Osteoblast (primary cell): ENCODE measurements around the gene ART5. TPM values are rescaled to one million over a fixed set of nuclear protein-coding genes. Genes with fewer than 3 reads are reported as not detected.

ENCODE experiments used
- DNase-seq: peaks from one replicate; pipeline ENCODE4 v3.0.0; 2011; ENCODE audit warnings: low spot score, mixed read lengths; ENCODE audit not compliant: insufficient read length; ENCODE audit errors: missing footprints
- H2AFZ ChIP-seq: 2 replicates; pipeline ENCODE4 v1.6.0; 2011; ENCODE audit warnings: mild to moderate bottlenecking, low read length
- H3K27ac ChIP-seq: 2 replicates; pipeline ENCODE4 v1.5.1; 2011; ENCODE audit warnings: mild to moderate bottlenecking, low read depth, low read length, moderate library complexity
- H3K27me3 ChIP-seq: 2 replicates; pipeline ENCODE4 v1.6.0; 2012; ENCODE audit warnings: mild to moderate bottlenecking, control low read depth, inconsistent platforms, low read length, moderate library complexity; ENCODE audit not compliant: insufficient read depth
- H3K36me3 ChIP-seq: 2 replicates; pipeline ENCODE4 v1.5.1; 2011; ENCODE audit warnings: mild to moderate bottlenecking, low read length, control low read depth, moderate library complexity; ENCODE audit not compliant: insufficient read depth
- H3K4me1 ChIP-seq: 2 replicates; pipeline ENCODE4 v1.5.1; 2011; ENCODE audit warnings: mild to moderate bottlenecking, low read length, control low read depth, moderate library complexity; ENCODE audit not compliant: insufficient read depth
- H3K4me2 ChIP-seq: 2 replicates; pipeline ENCODE4 v1.6.0; 2011; ENCODE audit warnings: mild to moderate bottlenecking, low read length; ENCODE audit not compliant: insufficient read depth
- H3K4me3 ChIP-seq: fragments of 200-600 bp; sonication (generic); 3 replicates; pipeline ENCODE4 v1.5.1; 2012; ENCODE audit warnings: mild to moderate bottlenecking, low read length, inconsistent platforms; ENCODE audit not compliant: insufficient read depth
- H3K79me2 ChIP-seq: 2 replicates; pipeline ENCODE4 v1.6.0; 2012; ENCODE audit warnings: mild to moderate bottlenecking, low read length, control low read depth, inconsistent platforms; ENCODE audit not compliant: insufficient read depth
- H3K9me3 ChIP-seq: 2 replicates; pipeline ENCODE4 v1.5.1; 2011; ENCODE audit warnings: low read depth, low read length, control low read depth
- H4K20me1 ChIP-seq: 2 replicates; pipeline ENCODE4 v1.6.0; 2012; ENCODE audit warnings: mild to moderate bottlenecking, low read length, control low read depth; ENCODE audit not compliant: insufficient read depth
- total RNA-seq: library from RNA; depleted of rRNA; stranded (reverse); fragments of >200 nt; gene quantifications from 2 replicates; pipeline ENCODE4 v1.2.3, GENCODE V29; 2012
- TF ChIP-seq, protein P1 (sequence below): IDR thresholded peaks from 2 replicates; pipeline ENCODE4 v1.5.1; 2011; ENCODE audit warnings: mild to moderate bottlenecking, low read depth, low read length, moderate library complexity; ENCODE audit errors: extremely low read depth

The ART5 gene
- total RNA-seq, 1 donor = 0.36 TPM

DNA sequence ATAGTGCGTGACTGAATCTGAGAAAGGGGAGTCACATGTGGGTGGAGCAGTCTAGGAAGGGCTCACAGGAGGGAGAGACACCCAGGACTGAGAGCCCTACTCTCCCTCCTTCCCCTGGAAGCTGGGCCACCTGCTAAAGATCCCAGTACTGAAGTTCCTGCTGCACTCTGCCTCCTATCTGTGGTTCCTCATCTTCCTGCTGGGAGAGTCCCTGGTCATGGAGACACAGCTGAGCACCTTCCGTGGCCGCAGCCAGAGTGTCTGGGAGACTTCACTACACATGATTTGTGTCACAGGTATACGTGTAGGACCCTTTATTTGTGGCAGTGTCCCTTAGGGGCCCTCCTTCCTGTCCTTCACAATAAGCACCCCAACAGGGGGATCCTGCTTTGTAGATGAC is 19.3 kb downstream of the ART5 start:
- Histone ChIP-seq H3K4me2 (no peak overlapping the region), H3K4me1 (no peaks in the 10 kb centered on the region), H3K27me3 (no peaks in the 10 kb centered on the region), H3K9me3 (no peaks in the 10 kb centered on the region), H3K27ac (no peak overlapping the region), H4K20me1 (no peaks in the 10 kb centered on the region), H2AFZ (no peak overlapping the region), H3K4me3 (no peak overlapping the region), H3K36me3 (no peaks in the 10 kb centered on the region), H3K79me2 (no peaks in the 10 kb centered on the region)
- TF ChIP-seq, protein P1, sequence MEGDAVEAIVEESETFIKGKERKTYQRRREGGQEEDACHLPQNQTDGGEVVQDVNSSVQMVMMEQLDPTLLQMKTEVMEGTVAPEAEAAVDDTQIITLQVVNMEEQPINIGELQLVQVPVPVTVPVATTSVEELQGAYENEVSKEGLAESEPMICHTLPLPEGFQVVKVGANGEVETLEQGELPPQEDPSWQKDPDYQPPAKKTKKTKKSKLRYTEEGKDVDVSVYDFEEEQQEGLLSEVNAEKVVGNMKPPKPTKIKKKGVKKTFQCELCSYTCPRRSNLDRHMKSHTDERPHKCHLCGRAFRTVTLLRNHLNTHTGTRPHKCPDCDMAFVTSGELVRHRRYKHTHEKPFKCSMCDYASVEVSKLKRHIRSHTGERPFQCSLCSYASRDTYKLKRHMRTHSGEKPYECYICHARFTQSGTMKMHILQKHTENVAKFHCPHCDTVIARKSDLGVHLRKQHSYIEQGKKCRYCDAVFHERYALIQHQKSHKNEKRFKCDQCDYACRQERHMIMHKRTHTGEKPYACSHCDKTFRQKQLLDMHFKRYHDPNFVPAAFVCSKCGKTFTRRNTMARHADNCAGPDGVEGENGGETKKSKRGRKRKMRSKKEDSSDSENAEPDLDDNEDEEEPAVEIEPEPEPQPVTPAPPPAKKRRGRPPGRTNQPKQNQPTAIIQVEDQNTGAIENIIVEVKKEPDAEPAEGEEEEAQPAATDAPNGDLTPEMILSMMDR = no peak
- peak; percentile 65 for DNase-seq

GRCh38 chr11:3617990-3618389 is 23.8 kb downstream of the ART5 start:
- Histone ChIP-seq H3K9me3 (no peaks in the 10 kb centered on the region), H3K27ac (no peak overlapping the region), H2AFZ (no peak overlapping the region), H3K36me3 (no peaks in the 10 kb centered on the region), H3K4me2 (no peak overlapping the region), H3K4me3 (no peak overlapping the region), H3K79me2 (no peaks in the 10 kb centered on the region), H4K20me1 (no peaks in the 10 kb centered on the region), H3K4me1 (no peaks in the 10 kb centered on the region), H3K27me3 (no peaks in the 10 kb centered on the region)
- TF ChIP-seq, protein P1 = no peak
- peak; percentile 49 for DNase-seq

- no peaks in the 10 kb centered on the region for H3K27me3 ChIP-seq
- no peaks in the 10 kb centered on the region for H3K4me1 ChIP-seq
- H3K36me3 ChIP-seq = no peaks in the 10 kb centered on the region
- DNase-seq = peak; percentile 58
- H3K9me3 ChIP-seq = no peaks in the 10 kb centered on the region
- H3K4me2 ChIP-seq = no peak overlapping the region
- TF ChIP-seq, protein P1 = no peak
- no peaks in the 10 kb centered on the region for H3K79me2 ChIP-seq
- H3K4me3 ChIP-seq = no peak overlapping the region
- H3K27ac ChIP-seq = no peak overlapping the region
- H2AFZ ChIP-seq = no peak overlapping the region
- no peaks in the 10 kb centered on the region for H4K20me1 ChIP-seq
Observed at GRCh38 chr11:3616721-3617460, 24.9 kb downstream of the ART5 start.

DNA sequence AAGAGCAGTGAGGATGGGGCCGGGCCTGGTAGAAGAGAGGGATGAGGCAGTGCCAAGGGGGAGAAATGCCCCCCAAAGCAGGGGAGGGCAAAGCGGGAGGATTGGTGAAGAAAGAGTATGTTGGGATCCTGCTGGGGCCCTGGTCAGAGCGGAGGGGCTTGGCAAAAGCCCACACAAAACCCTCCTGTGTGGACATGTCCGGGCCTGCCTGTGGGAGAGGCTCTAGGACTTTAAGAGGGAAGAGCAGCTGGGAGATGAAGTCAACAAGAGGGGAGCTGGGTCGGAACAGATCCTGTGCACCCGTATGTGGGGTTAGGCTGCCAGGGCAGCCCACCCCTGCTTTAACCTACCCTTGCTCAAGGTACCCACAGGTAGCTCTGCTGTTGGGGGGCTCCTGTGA is 25.8 kb downstream of the ART5 start:
- TF ChIP-seq, protein P1 = no peak
- Histone ChIP-seq H3K36me3 (no peaks in the 10 kb centered on the region), H3K9me3 (no peaks in the 10 kb centered on the region), H3K4me2 (no peak overlapping the region), H3K4me3 (no peak overlapping the region), H2AFZ (peak overlapping the region; percentile 41), H4K20me1 (no peaks in the 10 kb centered on the region), H3K79me2 (no peaks in the 10 kb centered on the region), H3K27me3 (no peaks in the 10 kb centered on the region), H3K27ac (no peak overlapping the region), H3K4me1 (no peaks in the 10 kb centered on the region)
- no peak for DNase-seq
